ENCODE measurements around the gene DPYD. TPM values are rescaled to one million over a fixed set of nuclear protein-coding genes. Genes with fewer than 3 reads are reported as not detected.
"Not testable (repeated sequence)": the region's sequence is repeated elsewhere in the genome, so short reads cannot be mapped to it uniquely, and the experiment has no call there.

DPYD gene
- total RNA-seq, 4 donors from 2014 or later, result 35.7 to 65.4 (median 43.7) TPM

- DNase-seq (ENCODE audit: low spot score in 2 of 2), result no peak
- peaks cover 0 to 4% (median 0%) of the 10 kb centered on the region in 3 donors for H3K36me3 ChIP-seq
- no peaks in the 10 kb centered on the region for H3K27me3 ChIP-seq
- H3K4me3 ChIP-seq, result no peak overlapping the region
- peaks cover 0 to 12% (median 0%) of the 10 kb centered on the region in 4 donors for H3K4me1 ChIP-seq
- H3K27ac ChIP-seq, result no peak overlapping the region
- H3K9me3 ChIP-seq, result no peaks in the 10 kb centered on the region
- no peak for TF ChIP-seq POLR2A (IDR thresholded peaks at IDR 0.05)
- 40 to 41% methylated on average over 2 of the region's 2 CpGs for WGBS, 2 donors
These were observed 569.0 kb downstream of the DPYD start for GRCh38 chr1:97351846-97352245.

- TF ChIP-seq EP300 (IDR thresholded peaks at IDR 0.05) (no peak), POLR2A (IDR thresholded peaks at IDR 0.05) (no peak), CTCF (IDR thresholded peaks at IDR 0.05) (no peak)
- Histone ChIP-seq H3K27ac (no peak overlapping the region), H3K4me3 (no peak overlapping the region), H3K27me3 (no peaks in the 10 kb centered on the region), H3K4me1 (peaks cover 0 to 12% (median 0%) of the 10 kb centered on the region in 4 donors), H3K36me3 (no peaks in the 10 kb centered on the region), H3K9me3 (no peaks in the 10 kb centered on the region)
- DNase-seq (ENCODE audit: low spot score in 2 of 2), result no peak
- WGBS, 2 donors, result 38 to 56% methylated on average over 2 of the region's 2 CpGs
These were observed 570.2 kb downstream of the DPYD start for GRCh38 chr1:97350662-97351061.

GRCh38 chr1:97350241-97350640 lies 570.6 kb downstream of the DPYD start:
- H3K27ac ChIP-seq, result no peak overlapping the region

GRCh38 chr1:97349794-97350193 lies 571.0 kb downstream of the DPYD start:
- peaks cover 0 to 12% (median 0%) of the 10 kb centered on the region in 4 donors for H3K4me1 ChIP-seq
- 91 to 95% methylated on average over 1 of the region's 1 CpG for WGBS, 2 donors
- not testable (repeated sequence) for H3K27ac ChIP-seq; H3K27me3 ChIP-seq; H3K4me3 ChIP-seq; H3K36me3 ChIP-seq; H3K9me3 ChIP-seq; DNase-seq (ENCODE audit: low spot score in 2 of 2)

More at GRCh38 chr1:97350241-97350640, 570.6 kb downstream of the DPYD start:
- no peak overlapping the region for H3K4me3 ChIP-seq
- peaks cover 0 to 12% (median 0%) of the 10 kb centered on the region in 4 donors for H3K4me1 ChIP-seq
- DNase-seq (ENCODE audit: low spot score in 2 of 2), result no peak
- no peaks in the 10 kb centered on the region for H3K9me3 ChIP-seq
- H3K36me3 ChIP-seq, result no peaks in the 10 kb centered on the region
- no peak for TF ChIP-seq POLR2A (IDR thresholded peaks at IDR 0.05)
- TF ChIP-seq CTCF (IDR thresholded peaks at IDR 0.05), result no peak
- TF ChIP-seq EP300 (IDR thresholded peaks at IDR 0.05), result no peak
- no peaks in the 10 kb centered on the region for H3K27me3 ChIP-seq

- Histone ChIP-seq H3K27ac (no peak overlapping the region), H3K9me3 (no peaks in the 10 kb centered on the region), H3K27me3 (no peaks in the 10 kb centered on the region), H3K4me3 (no peak overlapping the region), H3K4me1 (peaks cover 0 to 12% (median 0%) of the 10 kb centered on the region in 4 donors), H3K36me3 (no peaks in the 10 kb centered on the region)
- WGBS, 2 donors, result 86 to 89% methylated on average over 3 of the region's 3 CpGs
- no peak for DNase-seq (ENCODE audit: low spot score in 2 of 2)
- no peak for TF ChIP-seq CTCF (IDR thresholded peaks at IDR 0.05)
- TF ChIP-seq EP300 (IDR thresholded peaks at IDR 0.05), result no peak
- no peak for TF ChIP-seq POLR2A (IDR thresholded peaks at IDR 0.05)
These were observed 572.1 kb downstream of the DPYD start for GRCh38 chr1:97348599-97349265.

GRCh38 chr1:97340951-97341350 lies 579.9 kb downstream of the DPYD start:
- no peaks in the 10 kb centered on the region for H3K27me3 ChIP-seq
- TF ChIP-seq EP300 (IDR thresholded peaks at IDR 0.05) (no peak), POLR2A (IDR thresholded peaks at IDR 0.05) (no peak)
- DNase-seq (ENCODE audit: low spot score in 2 of 2), result no peak
- 90 to 97% methylated on average over 1 of the region's 1 CpG for WGBS, 2 donors
- no peaks in the 10 kb centered on the region for H3K36me3 ChIP-seq
- H3K27ac ChIP-seq, result no peak overlapping the region
- H3K4me3 ChIP-seq, result no peak overlapping the region
- no peaks in the 10 kb centered on the region for H3K4me1 ChIP-seq
- H3K9me3 ChIP-seq, result no peaks in the 10 kb centered on the region

Measured in tibial nerve (tissue), 4 donors.